Left lung (tissue), 10 donors: ENCODE data around the gene ZNF609. TPM values are rescaled to one million over a fixed set of nuclear protein-coding genes. Genes with fewer than 3 reads are reported as not detected.

Experiments
- ATAC-seq: fragments of 200-7000 bp; cut with Tn5 transposase; one replicate; pipeline ENCODE4 v1.9.1; 2020; ENCODE audit warnings: moderate library complexity
- DNase-seq, 4 donors: peaks; one replicate each; pipeline ENCODE4 v3.0.0-alpha.2; 2013 to 2020
- H3K27ac ChIP-seq, 2 donors: fragments of 200-600 bp; sonication (generic) in 1 of 2; one replicate each; pipeline versions ENCODE4 v1.5.0 to v1.8.0; 2020 to 2021
- H3K27me3 ChIP-seq, 2 donors: fragments of 200-600 bp; sonication (generic) in 1 of 2; one replicate each; pipeline versions ENCODE4 v1.5.0 to v1.8.0; 2020 to 2021
- H3K36me3 ChIP-seq, 2 donors: fragments of 200-600 bp; sonication (generic) in 1 of 2; one replicate each; pipeline versions ENCODE4 v1.5.0 to v1.8.0; 2020 to 2021
- H3K4me1 ChIP-seq, 2 donors: fragments of 200-600 bp; one replicate each; pipeline ENCODE4 v1.8.0; 2021
- H3K4me3 ChIP-seq, 2 donors: fragments of 200-600 bp; sonication (generic) in 1 of 2; one replicate each; pipeline versions ENCODE4 v1.5.0 to v1.8.0; 2020 to 2021; ENCODE audit warnings: mild to moderate bottlenecking in 1 of 2
- H3K9me3 ChIP-seq, 2 donors: fragments of 200-600 bp; sonication (generic) in 1 of 2; one replicate each; pipeline versions ENCODE4 v1.5.0 to v1.8.0; 2020 to 2021
- intact Hi-C, 2 donors: fragments of 100-400 bp; cut with DNase I; formaldehyde crosslinking; loops; one replicate each; pipeline versions ENCODE4 v1.11.2 to v1.14.2; 2022
- polyA plus RNA-seq, 6 donors: library from polyadenylated mRNA; unstranded; fragments of 120-200 nt; gene quantifications; one replicate each; pipeline ENCODE4 v1.2.1, GENCODE V29; 2013; ENCODE audit not compliant: insufficient read length in 6 of 6
- total RNA-seq, 2 donors: library from RNA; stranded (reverse); fragmentation: NEBNext Ultra II Directional; extraction: Animal tissue kit (Norgen Biotek cat#: 25700); gene quantifications; one replicate each; pipeline ENCODE4 v1.2.1, GENCODE V29; 2021
- TF ChIP-seq, protein P1 (sequence below), 2 donors: fragments of 200-600 bp; sonication (generic) in 1 of 2; IDR thresholded peaks; one replicate each; pipeline versions ENCODE4 v1.5.0 to v1.8.0; 2021; ENCODE audit warnings: antibody characterized with exemption in 2 of 2
- donor health status: DM: no; HTN: yes; CAD: no.
- donor health status: DM: no; HTN: no; CAD: no.

Gene ZNF609
- total and polyA plus RNA-seq, 8 donors, result 31.9 to 37.4 (median 36.7) TPM

DNA sequence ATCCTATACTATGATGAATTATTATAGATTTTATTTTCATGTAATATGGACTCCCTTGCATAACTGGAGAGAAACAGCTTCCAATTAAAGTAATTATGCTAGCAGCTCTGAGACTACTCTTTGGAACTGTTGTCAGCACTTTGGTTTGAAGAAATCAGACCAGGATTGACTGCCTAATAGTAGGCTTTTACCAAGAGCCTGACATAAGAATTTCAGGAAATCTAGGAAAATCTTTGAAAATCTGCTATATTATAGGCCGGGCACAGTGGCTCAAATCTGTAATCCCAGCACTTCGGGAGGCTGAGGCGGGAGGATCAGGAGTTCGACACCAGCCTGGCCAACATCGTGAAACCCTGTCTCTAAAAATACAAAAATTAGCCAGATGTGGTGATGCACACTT, 62.9 kb downstream of the ZNF609 start:
- intact Hi-C loops, result no loop called here
- no peak overlapping the region for H3K4me3 ChIP-seq
- H3K9me3 ChIP-seq, result no peaks in the 10 kb centered on the region
- ATAC-seq (no peak), DNase-seq (no peak)
- peaks cover 15% of the 10 kb centered on the region in 2 donors for H3K4me1 ChIP-seq
- H3K27me3 ChIP-seq, result no peaks in the 10 kb centered on the region
- TF ChIP-seq, protein P1, sequence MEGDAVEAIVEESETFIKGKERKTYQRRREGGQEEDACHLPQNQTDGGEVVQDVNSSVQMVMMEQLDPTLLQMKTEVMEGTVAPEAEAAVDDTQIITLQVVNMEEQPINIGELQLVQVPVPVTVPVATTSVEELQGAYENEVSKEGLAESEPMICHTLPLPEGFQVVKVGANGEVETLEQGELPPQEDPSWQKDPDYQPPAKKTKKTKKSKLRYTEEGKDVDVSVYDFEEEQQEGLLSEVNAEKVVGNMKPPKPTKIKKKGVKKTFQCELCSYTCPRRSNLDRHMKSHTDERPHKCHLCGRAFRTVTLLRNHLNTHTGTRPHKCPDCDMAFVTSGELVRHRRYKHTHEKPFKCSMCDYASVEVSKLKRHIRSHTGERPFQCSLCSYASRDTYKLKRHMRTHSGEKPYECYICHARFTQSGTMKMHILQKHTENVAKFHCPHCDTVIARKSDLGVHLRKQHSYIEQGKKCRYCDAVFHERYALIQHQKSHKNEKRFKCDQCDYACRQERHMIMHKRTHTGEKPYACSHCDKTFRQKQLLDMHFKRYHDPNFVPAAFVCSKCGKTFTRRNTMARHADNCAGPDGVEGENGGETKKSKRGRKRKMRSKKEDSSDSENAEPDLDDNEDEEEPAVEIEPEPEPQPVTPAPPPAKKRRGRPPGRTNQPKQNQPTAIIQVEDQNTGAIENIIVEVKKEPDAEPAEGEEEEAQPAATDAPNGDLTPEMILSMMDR (IDR thresholded peaks at IDR 0.05), result no peak
- no peaks in the 10 kb centered on the region for H3K36me3 ChIP-seq
- H3K27ac ChIP-seq, result no peak overlapping the region

DNA sequence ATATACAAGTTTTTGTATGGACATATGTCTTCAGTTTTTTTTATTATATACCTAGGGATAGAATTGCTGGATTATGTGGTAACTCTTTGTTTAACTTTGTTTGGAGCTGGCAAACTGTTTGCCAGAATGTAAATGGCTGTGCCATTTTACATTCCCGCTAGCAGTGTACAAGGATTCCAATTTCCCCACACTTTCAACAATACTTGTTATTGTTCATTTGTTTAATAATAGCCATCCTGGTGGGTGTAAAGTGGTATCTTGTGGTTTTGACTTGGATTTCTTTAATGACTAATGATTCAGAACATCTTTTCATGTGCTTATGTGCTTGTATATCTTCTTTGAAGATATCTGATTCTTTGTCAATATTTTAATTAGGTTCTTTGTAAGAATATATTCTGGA, 64.4 kb downstream of the ZNF609 start:
- intact Hi-C loops, result no loop called here
- no peaks in the 10 kb centered on the region for H3K27me3 ChIP-seq
- no peak overlapping the region for H3K27ac ChIP-seq
- H3K36me3 ChIP-seq, result no peaks in the 10 kb centered on the region
- ATAC-seq, result no peak
- H3K4me1 ChIP-seq, result peaks cover 15% of the 10 kb centered on the region in 2 donors
- no peaks in the 10 kb centered on the region for H3K9me3 ChIP-seq
- H3K4me3 ChIP-seq, result no peak overlapping the region
- DNase-seq, result no peak
- TF ChIP-seq, protein P1 (IDR thresholded peaks at IDR 0.05), result no peak

DNA sequence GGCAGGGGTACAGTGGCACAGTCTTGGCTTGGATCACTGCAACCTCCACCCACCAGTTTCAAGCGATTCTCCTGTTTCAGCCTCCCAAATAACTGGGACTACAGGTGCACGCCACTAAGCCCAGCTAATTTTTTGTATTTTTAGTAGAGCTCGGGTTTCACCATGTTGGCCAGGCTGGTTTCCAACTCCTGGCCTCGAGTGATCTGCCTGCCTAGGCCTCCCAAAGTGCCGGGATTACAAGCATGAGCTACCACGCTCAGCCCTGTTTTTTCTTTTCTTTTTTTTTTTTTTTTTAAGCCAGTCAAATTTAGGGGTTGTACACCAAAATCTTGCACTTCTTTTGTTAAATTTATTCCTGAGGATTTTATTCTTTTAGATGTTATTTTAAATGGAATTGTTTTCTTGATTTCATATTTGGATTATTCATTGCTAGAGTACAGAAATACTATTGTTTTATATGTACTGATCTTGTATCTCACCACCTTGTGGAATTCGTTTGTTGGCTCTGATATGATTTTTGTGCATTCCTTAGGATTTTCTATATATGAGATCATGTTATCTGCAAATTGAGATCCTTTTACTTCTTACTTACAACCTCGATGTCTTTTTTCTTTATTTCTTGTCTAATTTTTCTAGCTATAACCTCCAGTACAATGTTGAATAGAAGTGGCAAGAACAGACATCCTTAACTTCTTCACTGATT, 65.6 kb downstream of the ZNF609 start:
- DNase-seq, result no peak
- intact Hi-C loops, result no loop called here
- no peaks in the 10 kb centered on the region for H3K9me3 ChIP-seq
- TF ChIP-seq, protein P1 (IDR thresholded peaks at IDR 0.05), result no peak
- no peaks in the 10 kb centered on the region for H3K27me3 ChIP-seq
- H3K4me3 ChIP-seq, result no peak overlapping the region
- ATAC-seq, result no peak
- H3K27ac ChIP-seq, result no peak overlapping the region
- H3K4me1 ChIP-seq, result peaks cover 13 to 15% of the 10 kb centered on the region in 2 donors
- H3K36me3 ChIP-seq, result no peaks in the 10 kb centered on the region

DNA sequence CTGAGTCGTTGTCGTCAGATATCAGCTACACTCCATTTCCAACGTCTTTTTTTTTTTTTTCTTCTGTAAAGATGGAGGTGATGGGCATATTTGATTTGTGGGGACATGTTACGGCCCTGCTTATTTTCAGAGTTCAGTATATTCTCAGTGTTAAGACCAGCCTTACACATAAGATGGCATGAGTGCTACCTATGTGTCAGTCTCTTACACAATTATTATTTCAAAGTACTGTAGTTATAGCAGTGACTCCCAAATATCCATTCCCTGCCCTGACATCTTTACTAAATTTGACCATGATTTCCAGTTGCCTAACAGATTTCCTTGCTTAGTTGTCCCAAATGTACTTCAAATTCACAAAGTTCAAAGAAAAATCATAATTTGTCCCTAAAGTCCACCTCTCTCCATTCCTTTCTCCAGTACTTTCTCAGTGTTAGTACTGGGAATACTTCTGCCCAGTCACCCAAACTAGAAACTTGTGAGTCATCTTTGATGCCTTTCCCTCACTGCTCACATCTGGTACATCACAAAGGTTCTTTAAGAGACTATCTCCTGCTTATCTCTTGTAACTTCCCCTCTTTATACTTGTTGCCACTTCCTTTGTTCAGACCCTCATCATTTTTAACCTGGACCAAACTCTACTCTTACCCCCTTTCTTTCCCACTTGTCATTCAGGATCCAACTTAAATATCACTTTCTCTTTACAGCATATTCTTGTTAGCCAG, 67.0 kb downstream of the ZNF609 start:
- ATAC-seq (peak; percentile 27), DNase-seq (no peak)
- H3K27me3 ChIP-seq, result no peaks in the 10 kb centered on the region
- no peaks in the 10 kb centered on the region for H3K36me3 ChIP-seq
- TF ChIP-seq, protein P1 (IDR thresholded peaks at IDR 0.05), result no peak
- no peak overlapping the region for H3K4me3 ChIP-seq
- intact Hi-C loops, result no loop called here
- H3K9me3 ChIP-seq, result no peaks in the 10 kb centered on the region
- H3K27ac ChIP-seq, result no peak overlapping the region
- H3K4me1 ChIP-seq, result peaks cover 2 to 6% of the 10 kb centered on the region in 2 donors

DNA sequence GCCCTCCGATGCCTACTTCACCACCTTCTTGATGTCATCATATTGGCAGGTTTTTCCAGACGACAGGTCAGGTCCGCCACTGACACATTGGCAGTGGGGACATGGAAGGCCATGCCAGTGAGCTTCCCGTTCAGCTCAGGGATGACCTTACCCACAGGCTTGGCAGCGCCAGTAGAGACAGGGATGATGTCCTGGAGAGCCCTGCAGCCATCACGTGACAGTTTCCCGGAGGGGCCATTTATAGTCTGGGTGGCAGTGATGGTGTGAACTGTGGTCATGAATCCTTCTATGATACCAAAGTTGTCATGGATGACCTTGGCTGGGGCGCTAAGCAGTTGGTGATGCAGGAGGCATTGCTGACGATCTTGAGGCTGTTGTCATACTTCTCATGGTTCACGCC, 68.5 kb downstream of the ZNF609 start:
- Histone ChIP-seq H3K4me1 (peaks cover 0 to 13% of the 10 kb centered on the region in 2 donors), H3K9me3 (no peaks in the 10 kb centered on the region), H3K4me3 (no peak overlapping the region), H3K27me3 (no peaks in the 10 kb centered on the region), H3K27ac (no peak overlapping the region), H3K36me3 (no peaks in the 10 kb centered on the region)
- DNase-seq (no peak), ATAC-seq (no peak)
- TF ChIP-seq, protein P1 (IDR thresholded peaks at IDR 0.05), result no peak
- intact Hi-C loops, result no loop called here
